Stimulated activated CD4-positive, alpha-beta T cell treated with anti-CD3 and anti-CD28 coated beads, Interleukin-12 subunit alpha, Interleukin-12 subunit beta, amount 100 ng/mL, for 4 hours (primary cell): ENCODE results near the gene TMEM51.

Source experiments
- DNase-seq: peaks from one replicate; pipeline ENCODE4 v3.0.0-alpha.2; 2020

Gene TMEM51

DNA sequence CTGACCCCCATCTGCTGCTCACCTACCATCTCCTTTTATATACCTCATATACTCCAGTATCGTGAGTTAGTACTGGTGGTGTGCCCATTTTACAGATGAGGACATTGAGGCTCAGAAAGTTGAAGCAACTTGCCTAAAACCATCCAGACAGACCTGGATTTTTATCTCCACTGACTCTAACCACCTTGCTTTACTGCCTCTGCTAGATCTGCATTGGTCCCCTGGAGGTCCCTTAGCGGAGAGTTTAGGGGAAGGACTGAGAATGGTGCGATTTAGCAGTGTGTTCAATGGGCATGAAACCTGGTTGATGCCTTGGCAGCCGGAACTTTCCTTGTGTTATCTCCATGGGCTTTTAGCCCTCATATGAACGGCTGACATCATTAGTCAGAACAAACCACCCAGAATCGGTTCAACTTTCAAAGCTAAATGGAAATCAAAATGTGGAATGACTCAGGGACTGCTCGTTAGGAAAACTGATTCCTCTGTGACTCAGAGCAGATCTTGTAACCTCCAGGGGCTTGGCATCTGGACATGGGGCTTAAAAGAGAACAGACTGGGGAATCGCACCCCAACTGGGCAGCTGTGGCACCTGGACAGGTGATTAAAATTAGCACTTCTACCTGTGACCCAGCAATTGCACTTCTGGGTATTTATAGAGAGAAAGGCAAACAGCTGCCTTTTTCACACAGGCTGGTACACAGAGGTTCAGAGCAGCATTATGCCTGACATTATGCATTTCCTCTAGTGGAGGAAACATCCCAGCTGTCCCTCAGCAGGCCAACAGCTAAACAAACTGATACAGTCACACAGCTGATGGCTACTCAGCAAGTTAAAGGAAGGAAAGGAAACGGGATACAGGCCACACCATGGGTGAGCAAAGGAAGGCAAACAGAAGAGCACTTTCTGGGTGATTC lies 25.3 kb downstream of the TMEM51 start:
- no peak for DNase-seq

DNA sequence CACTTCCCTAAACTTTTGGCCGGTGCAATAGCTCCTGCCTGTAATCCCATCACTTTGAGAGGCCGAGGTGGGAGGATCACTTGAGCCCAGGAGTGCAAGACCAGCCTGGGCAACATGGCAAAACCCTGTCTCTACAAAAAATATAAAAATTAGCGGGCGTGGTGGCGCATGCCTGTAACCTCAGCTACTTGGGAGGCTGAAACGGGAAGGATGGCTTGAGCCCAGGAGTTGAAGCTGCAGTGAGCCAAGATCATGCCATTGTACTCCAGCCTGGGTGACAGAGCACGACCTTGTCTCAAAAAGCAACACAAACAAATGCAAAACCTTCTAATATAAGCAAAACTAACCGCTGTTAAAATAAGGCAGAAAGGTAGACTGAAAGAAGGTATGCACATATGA lies 25.9 kb downstream of the TMEM51 start:
- DNase-seq, result no peak

DNA sequence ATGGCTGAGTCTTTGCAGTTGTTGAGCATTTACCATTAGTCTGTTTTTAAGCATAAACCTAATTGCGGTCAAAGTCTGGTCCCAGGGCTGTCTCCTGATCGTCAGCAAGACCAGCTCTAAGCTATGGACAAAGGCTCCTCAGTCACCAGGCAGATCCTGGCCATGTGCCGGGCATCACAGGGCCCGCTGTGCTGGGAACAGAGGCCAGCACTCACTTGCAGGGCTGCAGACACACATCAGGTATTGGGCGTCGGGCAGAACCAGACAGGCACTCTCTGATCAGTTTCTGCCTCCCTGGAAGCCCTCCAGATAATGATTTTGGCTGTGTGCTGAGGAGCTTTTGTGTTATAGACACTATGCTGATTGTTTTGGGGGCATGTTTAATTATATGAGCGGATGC lies 26.6 kb downstream of the TMEM51 start:
- no peak for DNase-seq

DNA sequence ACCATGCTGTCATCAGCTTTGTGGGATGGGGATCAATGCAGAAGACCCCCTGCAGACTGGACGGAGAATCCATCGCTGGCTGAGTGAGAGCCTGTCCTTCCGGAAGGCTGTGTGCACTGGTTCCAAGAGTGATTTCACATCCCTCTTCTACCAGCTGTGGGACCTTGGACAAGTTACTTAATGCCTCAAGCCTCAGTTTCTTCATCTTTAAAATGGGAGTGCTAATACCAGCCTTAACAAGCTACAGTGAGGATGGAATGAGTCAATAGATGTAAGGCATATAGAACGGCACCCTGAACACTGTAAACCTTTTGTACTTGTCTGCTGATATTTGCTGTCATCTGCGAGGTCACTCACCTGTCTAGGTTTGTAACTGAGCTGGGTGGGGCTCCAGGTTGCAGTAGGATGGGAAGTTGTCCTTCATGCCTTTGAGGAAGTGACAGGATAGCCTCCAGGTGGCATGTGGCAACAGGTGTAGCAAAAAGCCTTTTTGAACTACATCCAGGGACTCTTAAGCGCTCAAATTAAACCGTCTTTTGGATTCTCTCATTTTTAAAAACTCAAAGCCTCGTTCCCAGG lies 27.5 kb downstream of the TMEM51 start:
- DNase-seq, result no peak

DNA sequence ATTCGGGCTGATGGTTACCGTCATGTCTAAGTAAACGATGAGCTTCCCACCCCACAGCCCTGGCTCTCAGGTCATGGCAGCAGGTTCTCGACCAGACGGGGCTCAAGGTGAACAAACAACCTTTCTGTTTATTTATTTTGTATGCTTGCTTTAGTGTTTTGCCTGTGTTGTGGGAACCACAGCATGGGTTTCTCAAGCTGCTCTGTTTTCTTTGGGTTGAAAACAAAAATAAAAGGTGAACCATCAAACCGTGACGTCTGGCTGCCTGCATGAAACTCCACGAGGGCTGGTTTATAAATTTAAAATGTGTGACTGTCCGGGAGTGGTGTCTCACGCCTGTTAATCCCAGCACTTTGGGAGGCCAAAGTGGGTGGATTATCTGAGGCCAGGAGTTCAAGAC lies 28.0 kb downstream of the TMEM51 start:
- DNase-seq, result no peak

DNA sequence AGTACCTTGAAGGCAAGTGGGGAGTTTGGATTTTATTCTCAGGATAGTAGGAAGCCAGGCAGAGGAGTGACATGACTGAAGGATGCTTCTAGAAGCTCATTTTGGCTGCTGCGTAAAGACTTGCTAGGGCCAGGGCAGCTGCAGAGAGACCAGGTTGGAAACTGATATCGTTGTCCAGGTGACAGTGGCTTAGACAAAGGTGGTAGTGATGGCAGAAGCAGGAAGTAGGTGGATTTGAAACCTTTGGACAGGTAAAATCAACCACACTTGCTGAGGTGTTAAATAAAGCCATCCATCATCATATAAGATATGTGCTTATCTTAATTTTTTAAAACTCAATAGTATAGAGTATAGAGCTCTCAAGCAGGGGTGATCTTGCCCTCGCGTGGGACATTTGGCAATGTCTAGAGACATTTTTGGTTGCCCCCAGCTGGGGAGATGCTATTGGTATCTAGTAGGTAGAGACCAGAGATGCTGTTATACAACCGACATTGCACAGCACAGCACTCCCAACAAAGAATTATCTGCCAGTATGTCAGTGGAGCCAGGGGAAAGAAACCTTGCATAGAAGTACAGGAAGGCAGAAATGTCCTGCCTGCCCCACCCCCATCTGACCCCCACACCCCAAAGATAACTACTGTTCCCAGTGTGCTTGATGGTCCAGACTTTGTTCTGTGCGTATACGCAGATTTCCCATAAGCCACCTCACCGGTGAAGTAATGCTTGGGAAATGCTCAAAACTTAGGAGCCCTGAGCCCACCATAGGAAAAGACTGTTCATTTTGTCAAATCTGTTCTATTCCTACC lies 31.1 kb downstream of the TMEM51 start:
- DNase-seq, result no peak

DNA sequence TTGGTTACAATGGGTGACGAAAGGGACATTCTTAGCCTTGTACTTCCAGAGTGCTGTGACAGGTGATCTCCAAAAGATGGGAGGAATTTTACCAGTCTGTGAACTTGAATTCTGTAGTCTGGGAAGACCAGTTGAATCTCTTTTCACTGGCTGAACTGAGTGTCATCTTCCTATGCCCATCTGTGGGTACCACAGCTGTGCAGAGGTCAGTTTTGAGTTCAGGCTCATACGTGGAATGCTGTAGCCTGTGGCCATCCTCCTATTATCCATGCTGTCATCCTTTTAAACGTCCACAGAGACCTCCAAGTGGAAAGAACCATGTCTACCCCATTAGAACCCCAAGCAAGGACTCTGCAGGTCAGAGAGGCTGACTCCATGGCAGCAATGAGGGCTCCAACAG lies 32.1 kb downstream of the TMEM51 start:
- no peak for DNase-seq

DNA sequence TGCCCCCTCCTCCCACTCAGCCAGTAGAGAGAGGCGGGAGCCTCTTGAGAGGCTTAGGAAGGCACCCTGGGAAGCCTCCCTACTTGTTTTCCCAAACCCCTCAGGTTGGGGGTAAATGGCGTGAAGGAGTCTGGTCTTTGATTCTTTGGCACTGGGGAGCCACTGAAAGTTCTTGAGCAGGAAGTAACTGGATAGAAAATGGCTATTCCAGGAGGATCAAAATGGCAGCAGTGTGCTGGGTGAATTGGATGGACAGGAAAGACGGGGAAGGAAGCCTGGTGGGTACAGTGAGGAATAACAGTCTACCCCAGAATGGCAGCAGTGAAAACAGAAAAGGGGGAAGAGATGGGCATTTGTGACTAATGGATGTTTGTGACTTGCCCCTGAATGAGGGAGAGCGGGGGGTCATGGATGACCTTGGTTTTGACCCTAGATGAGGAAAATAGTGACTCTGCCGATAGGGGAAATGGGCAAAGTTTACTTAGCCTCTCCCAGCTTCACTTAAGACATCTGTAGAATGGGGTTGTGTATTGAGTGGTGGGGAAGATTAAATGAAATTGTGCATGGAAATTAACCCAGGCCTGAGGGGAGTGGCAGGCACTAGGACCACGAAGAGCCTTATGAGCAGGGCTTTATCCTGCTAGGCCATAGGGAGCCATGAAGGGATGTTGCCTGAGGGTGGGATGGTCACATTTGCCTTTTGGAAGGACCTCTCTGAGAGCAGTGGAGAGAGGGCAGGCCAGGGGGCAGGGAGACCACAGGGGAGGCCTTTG lies 32.7 kb downstream of the TMEM51 start:
- DNase-seq, result no peak

DNA sequence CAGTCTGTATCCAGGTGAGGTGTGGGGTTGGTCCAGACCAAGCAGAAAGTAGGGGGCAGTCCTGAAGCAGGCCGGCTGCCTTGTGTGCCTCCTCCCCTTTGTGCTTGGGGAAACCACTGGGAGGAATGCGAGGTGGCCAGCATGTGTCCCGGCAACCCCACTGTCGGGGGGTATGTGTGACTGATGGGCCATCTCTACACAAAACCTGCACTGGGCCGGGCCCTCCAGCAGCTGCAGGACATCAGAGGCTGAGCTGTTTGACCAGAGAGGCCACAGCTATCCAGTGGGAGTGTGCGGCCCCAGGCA lies 33.3 kb downstream of the TMEM51 start:
- DNase-seq, result no peak

DNA sequence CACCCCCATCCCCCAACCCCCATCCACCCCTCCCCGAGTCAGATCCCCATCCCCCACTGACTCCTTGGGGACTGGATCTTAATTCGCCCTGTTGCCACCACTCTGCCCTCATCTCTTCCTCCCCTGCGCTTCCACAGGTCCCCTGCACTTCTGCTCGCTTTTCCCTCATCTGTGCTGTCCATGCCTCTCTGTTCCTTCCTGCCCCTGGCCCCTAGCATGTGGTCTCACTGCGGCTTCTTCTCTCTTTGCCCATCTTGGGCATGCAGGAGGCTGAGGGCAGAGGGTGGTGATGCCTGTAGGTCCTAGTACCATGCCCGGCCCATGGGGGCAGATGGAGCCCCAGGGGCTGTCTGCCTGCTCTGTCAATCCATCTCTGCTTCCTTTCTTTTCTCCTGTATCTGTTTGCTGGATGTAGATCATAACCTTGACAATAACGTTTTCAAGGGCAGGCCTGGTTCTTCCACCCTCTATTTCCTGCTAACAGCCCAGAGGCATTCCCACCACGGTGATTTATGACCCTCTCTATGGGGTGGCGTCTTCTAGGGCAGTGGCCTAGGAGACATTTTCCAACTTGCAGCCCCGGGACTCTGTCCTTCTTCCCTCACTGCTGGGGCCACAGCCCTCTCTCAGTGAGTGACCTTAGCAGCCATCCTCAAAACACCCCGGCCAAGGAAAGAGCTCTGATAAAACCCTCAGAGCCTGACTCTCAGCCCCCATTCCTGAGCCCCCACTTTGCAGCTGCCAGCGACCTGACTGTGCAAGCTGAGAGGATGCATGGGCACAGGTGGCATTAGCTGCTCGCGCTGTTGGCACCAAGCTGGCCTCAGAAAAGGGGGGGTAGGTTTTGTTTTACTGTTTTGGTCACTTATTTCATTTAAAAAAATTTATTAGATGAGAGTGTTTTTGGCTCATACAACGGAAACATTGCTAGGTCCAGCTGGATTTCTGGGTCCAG lies 33.9 kb downstream of the TMEM51 start:
- DNase-seq, result no peak

DNA sequence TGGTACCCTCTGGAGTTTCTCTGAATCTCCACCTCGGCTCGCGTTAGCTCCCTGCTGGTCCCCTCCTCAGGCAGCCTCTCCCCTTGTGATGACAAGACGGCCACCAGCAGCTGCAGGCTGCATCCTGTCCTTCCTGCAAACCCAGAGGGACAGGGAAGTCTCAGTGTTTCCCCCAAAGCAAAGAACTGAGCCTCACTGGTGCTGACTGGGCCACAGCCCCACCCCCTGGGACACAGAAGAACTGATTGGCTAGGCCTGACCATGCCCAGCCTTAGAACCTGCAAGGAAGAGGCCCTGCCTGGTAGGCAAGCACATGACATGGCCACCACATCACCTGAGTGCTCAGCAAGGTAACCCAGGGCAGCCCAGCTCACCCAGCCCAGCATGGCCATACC lies 34.6 kb downstream of the TMEM51 start:
- no peak for DNase-seq

DNA sequence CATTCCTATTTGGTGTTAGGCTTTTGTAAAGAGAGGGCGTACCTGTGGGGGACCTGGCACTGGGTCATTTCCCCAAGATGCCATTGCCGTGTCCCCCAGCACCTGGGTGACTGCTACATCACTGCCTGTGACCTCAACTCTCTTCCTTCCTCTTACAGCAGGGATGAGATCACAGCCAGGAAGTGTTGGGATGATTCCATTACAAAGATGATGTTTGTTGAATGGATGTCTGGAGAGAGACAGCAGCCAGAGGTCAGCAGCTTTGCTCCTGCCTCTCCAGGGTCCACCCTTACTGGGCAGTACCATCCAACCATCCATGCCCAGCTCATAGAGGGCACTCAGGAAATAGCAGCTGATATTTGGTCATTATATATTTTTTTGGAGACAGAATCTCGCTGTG lies 35.1 kb downstream of the TMEM51 start:
- no peak for DNase-seq

DNA sequence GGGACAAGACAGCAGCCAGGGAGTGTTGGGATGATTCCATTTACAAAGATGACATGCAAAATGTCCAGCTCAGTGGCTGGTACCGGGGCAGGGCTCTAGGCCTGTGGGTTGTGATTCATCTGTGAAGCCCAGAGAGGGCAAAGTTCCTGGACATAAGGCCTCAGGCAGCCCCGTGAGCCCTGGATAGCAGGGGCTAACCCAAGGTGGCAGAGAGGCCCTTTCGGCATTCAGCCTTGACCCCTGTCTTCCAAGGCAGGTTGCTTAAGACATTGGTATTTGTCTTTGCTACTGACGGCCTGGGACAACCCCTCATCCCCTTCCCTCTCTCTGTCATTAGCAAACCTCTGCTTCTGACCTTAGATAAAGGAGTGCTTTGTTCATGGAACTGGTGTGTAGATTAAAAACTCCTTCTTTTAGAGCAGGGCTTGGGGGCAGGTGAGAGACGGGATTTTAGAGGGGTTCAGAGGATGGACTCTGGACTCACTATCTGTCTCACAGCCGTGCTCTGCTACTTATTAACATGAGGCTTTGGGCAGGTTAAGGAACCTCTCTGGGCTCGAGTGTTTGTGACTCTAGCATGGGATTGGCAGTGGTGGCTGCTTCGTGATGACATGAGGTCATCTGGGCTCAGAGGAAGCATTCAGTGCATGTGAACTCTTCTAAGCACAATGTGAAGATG lies 36.3 kb downstream of the TMEM51 start:
- no peak for DNase-seq

DNA sequence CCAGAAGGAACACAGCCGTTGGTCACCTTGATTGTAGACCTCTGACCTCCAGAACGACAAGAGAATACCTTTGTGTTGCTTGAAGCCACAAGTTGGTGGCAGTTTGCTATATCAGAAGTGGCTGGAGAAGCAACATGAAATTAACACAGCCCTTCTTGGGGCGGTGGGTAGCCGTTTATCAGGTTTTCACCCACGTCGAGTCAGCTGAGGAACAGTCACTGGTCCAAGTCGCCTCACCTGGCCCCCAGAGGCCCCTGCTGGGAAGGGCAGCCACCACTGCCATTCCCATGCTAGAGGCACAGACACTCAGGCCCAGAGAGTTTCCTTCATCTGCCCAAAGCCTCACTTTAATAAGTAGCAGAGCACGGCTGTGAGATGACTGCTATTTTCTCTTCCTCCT lies 37.7 kb downstream of the TMEM51 start:
- no peak for DNase-seq

DNA sequence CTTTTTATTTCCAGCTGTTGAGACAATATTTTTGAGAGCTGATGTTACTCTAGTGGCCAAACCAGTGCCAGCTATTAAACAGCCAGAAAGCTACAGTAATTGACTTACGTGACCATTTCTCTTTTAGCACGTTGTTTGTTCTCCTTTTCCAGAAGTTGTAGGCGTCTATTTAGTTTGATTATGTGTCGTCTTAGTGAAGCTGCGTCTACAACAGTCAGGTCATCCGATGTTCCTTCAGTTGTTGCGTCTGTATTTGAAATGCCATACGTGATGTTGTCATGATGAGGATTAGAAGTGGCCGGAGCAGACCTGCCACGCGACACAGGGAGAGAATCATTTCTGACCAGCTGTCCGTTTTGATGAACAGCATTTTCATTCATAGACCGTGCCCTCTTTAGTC lies 38.2 kb downstream of the TMEM51 start:
- no peak for DNase-seq

DNA sequence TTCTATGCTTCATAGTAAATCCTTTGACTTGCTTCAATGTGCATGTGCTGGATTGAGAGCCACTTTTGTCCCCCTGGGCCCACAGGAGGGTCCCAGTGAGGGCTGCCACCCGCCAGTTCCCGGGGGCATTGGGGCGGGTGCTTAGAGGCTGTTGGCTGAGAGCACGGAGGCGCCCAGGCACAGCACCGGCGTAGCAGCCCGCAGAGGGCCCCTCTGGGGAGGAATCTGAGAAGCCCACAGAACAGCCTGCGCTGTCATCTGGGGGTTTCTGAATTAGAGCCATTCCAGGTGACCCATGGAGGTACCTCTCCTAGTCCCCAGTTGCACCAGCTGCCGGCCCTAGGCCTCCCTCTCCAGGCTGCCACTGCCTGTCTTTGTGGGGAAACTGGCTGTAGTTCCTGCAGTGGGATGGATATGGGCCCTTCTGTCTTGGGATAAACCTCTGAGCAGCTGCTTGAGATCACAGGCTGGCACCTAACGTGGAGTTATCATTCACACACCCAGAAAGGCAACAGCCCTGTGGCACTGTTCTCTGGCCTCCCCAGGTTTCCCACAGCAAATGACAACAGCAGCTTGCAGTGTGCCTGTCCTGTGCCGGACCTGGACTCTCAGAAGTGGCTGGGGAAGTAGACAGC lies 39.5 kb downstream of the TMEM51 start:
- no peak for DNase-seq

DNA sequence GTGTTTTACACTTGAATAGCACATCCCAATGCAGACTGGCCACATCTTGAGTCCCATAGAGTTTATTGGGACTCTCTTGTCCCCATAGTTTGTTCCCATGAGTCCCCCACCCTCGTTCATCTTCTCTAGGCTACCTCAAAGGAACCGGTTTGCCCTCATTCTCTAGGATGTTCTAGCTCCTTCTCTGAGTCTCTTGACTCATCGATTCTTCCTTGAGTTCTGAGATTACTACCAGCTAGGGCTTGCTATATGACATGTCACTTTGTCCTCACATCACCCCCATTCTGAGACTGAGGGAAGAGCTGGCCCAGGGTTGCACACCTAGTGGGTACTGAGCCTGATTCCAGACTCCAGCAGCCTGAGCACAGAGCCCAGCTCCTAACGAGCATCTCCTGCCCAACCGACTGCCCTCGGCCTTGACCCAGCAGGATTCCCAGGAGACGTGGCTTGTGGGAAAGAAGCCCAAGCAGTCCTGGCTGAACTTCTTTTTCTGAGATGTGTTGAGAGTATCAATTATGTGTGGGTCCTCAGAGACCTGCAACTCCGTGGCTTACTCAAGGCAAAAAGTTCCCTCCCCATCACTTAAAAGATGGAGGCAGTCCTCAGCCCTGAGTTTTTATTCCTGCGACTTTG lies 42.0 kb downstream of the TMEM51 start:
- DNase-seq, result no peak

DNA sequence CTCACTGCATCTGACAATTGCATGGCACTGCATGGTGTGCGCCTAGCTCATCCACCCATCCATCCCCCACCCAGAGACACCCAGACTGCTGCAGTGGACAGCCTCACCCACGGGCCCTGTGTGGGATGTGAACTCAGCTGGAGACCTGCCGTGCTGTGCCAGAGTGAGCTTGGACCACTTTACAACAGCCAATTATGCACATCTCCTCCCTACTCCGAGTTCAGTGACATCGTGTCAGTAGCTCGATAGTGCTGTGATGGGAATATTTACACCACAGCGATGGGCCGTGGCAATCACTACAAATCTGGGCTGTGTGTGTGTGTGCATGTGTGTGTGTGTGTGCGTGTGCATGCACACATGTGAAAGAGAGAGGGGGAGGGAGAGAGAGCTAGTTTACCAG lies 42.5 kb downstream of the TMEM51 start:
- DNase-seq, result no peak

DNA sequence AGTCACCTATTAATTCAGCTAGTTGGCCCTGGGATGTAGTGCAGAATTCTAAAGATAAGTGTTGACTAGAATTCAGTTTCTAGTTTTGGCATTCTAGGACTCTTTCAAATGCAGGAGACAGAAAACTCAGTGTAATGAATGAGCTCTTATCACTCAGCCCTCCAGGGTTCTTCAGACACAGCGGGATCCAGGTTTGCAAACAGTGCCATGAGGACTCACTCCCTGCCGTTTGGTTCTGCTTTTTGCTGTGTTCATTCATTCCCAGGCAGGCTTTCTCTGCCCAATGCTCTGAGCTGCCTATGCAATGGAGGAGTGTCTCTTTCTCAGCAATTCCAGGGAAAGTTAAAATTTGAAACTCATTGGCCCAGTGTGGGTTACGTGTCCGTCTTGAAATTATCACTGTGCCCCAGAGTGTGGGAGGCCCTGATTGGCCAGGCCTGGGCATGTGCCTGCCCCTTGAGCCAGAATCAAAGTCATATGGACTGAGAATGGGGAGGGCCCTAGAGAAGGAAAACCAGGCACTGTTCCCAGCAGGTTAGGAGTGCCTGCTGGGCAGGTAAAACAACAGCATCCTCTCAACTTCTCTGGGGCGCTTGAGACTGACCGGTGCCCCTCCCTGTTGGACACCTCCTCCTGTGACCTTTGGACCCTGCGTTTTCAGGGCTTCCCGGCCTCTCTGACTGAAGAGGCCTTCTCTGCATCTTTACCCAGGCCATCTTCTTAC lies 43.4 kb downstream of the TMEM51 start:
- DNase-seq, result no peak
